Stimulated activated CD8-positive, alpha-beta memory T cell treated with anti-CD3 and anti-CD28 coated beads, Interleukin-12 subunit alpha, Interleukin-12 subunit beta, amount 100 ng/mL, for 1 hour (primary cell): Measurements from ENCODE around the gene CFAP100.

Source experiments
- DNase-seq: peaks from one replicate; pipeline ENCODE4 v3.0.0-alpha.2; 2020; ENCODE audit warnings: low read depth

Gene CFAP100

GRCh38 chr3:126399756-126400155 lies 5.0 kb downstream of the CFAP100 start:
- no peak for DNase-seq

DNA sequence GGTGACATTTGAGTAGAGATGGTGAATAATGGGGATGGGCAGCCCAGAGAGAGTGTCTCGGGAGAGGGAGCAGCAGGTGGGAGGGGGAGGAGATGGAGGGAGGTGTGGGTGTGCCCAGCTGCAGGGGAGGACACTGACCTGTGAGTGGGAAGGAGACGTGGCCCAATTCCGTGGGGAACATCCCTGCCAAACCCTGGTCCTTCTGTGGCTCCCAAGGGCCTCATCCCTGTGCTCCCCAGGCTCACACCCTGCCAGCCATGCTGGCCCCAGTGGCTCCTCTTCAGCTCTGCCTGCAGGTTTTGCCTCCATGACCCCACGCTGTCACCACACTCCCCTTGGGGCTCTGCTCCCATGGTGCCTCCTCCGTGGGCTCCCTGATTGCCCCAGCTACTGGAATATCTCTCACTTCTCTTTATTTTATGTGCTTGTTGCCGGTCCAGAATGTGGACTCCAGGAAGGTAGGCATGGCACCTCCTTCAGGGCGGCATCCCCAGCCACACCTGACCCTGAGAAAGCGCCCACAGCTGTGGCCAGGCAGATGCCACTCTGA lies 7.0 kb downstream of the CFAP100 start:
- DNase-seq: no peak

DNA sequence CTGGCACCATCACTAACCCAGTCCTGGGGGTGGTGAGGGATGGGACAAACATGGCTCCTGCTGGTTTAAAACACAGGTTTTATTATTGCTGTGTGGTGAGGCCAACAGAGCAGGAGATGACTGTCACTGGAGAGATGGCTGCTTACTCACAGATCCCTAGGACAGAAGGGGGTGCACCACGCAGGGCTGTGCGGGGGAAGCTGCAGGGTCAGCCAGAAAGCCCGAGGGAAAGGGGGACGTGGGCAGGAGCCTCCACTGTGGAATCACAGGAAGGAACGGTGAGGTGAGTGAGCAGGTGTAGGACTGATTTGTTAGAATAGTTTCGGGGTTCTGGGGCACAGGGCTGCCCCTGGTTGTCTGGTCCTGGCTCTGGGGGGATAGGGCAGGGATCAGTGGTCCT lies 7.5 kb downstream of the CFAP100 start:
- DNase-seq: no peak

DNA sequence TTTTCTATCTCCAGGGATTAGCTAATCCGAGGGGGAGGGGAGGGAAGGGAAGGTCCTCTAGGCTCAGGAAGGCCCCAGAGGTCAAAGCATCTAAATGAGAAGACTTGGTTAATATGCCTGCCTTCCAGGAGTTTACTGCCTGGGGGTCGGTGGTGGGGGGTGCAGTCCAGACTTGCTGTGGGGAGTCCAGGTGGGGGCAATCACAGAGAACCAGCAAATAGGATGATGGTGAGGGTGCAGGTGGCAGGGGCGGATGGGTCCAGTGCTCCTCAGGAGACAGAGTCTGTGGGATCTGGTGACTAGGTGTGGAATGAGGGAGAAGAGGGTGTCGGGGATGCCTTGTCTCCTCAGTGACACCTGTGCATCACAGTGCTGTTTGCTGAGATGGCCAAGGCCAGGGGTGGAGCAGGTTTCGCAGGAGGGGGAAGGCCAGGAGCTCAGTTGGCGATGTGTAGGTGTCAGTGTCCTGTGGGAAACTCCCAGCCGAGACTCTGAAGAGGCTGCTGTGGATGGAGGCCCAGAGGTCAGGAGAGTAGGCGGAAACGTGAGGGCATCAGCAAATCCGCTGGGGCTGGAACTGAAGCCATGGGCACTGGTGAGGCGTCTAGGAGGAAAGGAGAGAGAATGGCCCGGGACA lies 8.1 kb downstream of the CFAP100 start:
- no peak for DNase-seq

DNA sequence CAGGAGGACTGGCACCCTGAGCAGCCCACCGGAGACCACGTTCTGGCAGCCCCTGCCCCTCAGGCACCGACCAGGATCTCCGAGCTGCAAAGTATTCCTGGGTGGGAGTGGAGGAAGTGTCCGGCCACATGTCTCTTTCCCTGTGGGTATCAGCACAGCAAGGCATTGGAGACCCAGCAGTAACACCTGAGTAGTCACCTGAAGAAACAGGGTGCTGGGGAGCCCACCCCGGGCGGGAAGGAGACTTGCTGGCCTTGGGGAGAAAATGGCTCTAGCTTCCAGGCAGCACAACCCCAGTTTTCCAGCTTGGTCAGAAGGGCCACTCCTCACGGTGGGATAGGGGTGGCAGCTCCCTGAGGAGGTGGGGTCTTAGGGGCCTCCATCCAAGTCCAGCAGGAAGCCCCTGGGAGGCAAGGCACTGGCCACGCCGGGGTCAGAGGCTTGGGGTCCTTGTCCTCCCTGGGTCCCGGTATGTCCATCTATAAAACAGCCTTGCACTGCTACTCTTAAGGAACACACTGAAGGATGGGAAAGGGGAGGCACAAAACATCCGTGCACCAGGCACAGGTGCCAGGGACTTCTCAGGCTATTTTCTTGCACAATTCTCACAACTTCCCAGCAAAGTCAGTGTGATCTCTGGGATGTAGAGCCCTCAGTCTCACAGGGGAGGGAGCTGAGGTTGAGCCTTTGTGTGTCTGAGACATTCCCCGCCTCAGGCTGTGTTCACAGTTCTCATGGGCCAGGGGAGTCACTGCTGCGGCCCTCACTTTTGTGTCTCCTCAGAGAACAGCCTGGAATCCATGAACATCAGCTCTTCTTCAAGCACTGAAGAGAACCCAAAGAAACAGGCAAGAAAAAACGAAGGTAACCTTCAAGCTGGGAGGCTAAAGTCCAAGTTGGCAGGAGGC lies 11.9 kb downstream of the CFAP100 start:
- DNase-seq: no peak

DNA sequence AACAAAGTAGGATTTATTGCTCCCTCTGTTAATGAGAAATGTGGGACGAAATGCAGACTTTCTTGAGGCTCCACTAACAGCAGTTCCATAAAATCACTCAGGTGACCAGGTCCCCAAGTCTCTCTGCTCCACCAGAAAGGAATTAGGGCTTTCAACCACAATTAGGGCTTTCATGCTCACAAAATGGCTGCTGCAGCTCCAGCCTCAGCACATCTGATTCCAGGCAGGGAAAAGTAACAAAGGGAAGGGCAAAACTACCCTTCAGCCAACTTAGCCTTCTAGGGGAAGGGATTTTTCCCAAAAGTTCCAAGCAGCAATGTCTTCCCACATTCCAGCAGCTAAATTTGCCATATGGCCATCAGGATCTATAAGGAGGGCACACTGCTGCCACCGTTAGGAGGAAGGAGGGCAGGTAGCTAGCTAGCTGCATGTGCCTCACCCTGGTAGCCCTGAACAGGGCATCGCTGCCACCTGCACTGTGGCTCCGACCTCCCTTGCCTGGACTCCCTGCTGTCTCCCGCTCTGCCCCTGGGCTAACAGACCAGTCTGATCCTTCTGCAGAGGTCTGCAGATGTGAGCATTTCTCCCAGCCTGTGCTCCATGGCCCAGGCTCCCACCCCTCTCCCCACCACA lies 12.8 kb downstream of the CFAP100 start:
- no peak for DNase-seq

GRCh38 chr3:126408099-126408498 lies 13.4 kb downstream of the CFAP100 start:
- DNase-seq: no peak

DNA sequence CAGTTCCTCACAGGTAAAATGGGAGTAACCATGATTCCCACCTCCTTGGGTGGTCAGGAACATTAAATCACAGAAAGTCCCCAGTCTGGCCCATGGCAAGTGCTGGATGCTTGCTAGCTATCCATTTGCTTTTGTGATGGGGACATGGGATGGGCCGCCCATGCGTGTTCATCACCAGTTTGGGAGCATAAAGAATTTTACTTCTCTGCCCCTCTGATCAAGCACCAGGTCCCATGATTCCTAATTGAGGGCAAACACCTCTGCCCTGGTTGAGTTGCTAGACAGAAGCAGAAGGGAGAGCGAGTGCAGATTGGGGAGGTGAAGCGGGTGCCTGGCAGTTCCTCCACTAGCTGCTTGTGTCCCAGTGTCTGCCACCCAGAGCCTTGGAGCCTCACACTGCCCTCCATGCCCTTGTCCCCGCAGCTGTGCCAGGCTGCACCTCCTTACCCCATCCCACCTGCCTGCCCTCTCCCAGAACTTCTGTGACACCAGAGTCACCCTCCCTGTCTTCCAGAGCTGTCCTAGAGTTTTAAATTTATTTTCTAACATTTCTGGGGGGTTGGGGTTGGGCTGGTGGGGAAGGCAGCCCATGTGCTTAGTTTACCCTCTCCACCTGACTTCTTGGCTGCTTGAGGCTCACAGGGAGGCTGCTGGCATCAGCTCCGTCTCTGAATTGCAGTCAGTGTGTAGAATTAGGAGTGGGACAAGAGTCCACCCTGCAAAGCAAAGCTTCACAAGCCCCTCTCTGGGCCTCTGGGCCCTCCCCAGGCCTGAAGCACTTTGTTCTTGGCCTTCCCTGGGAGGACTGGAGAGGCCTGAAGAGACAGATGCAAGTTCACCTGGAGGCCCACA lies 18.4 kb downstream of the CFAP100 start:
- no peak for DNase-seq

GRCh38 chr3:126413693-126414080 lies 19.0 kb downstream of the CFAP100 start:
- no peak for DNase-seq

GRCh38 chr3:126414406-126414805 lies 19.7 kb downstream of the CFAP100 start:
- DNase-seq: no peak

DNA sequence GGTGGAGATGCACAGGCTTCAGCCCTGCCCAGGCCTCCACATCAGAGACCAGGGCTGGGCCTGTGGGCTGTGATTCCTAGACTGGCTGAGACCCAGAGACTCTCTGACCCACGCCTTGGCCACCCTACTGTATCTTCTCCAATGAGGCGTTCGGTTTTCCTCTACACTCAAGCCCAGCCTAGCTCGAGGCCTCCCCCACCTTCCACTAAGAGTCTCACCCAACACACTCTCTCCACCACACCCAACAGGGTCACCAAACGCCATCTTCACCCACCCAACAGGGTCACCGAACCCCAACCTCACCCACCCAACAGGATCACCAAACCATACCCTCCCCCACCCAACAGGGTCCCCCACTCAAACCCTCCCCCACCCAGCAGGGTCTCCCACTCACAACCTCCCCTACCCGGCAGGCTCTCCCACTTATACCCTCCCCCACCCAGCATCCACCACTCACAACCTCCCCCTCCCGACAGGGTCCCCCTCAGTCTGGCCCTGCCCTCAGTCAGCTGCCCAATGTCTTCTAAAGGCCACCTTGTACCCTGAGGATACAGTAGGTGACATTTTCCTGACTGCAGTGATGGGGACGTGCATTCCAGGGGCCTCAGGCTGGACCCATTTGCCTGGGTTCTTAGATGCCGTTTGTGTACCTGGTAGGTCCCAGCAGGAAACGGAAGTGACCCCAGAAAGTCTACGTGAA lies 20.4 kb downstream of the CFAP100 start:
- no peak for DNase-seq

GRCh38 chr3:126415661-126416591 lies 21.2 kb downstream of the CFAP100 start:
- DNase-seq: no peak

DNA sequence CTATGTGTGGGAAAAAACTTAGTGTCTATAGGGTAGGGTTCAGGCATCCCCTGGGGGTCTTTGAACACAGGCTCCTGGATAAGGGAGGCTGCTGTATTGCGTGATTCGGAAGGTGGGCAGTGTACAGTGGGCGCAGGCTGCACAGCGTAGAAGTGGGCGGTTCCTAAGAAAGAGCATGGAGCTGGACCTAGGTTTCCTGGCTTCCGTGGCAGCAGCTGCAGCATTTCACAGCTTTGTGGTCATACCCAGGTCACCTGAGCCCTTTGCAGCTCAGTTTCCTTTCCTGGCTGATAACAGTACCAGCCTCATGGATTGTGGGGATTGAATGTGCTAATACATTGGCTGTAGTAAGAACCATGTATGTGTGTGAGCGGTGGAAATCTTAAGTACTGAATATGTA lies 22.2 kb downstream of the CFAP100 start:
- DNase-seq: no peak

GRCh38 chr3:126417515-126417914 lies 22.8 kb downstream of the CFAP100 start:
- DNase-seq: no peak

- DNase-seq: no peak
Measured at GRCh38 chr3:126417981-126418530, 23.3 kb downstream of the CFAP100 start.

- DNase-seq: no peak
Measured at GRCh38 chr3:126418661-126419131, 24.0 kb downstream of the CFAP100 start.

GRCh38 chr3:126419151-126419703 lies 24.5 kb downstream of the CFAP100 start:
- DNase-seq: no peak

- DNase-seq: no peak
Measured at GRCh38 chr3:126419886-126420786, 25.4 kb downstream of the CFAP100 start.
